Mesodermal cell (in vitro differentiated cells): Measurements from ENCODE around the gene OR6C4. TPM values are rescaled to one million over a fixed set of nuclear protein-coding genes. Genes with fewer than 3 reads are reported as not detected.
"Not testable (repeated sequence)": the region's sequence is repeated elsewhere in the genome, so short reads cannot be mapped to it uniquely, and the experiment has no call there.

Experiments
- H3K27ac ChIP-seq: 2 replicates; pipeline ENCODE4 v1.7.0; 2013; ENCODE audit warnings: mild to moderate bottlenecking, low read depth, low read length, moderate library complexity; ENCODE audit not compliant: severe bottlenecking
- H3K36me3 ChIP-seq: 2 replicates; pipeline ENCODE4 v1.7.1; 2013; ENCODE audit warnings: mild to moderate bottlenecking, low read length, moderate library complexity; ENCODE audit not compliant: control insufficient read depth, insufficient read depth
- H3K4me1 ChIP-seq: one replicate; pipeline ENCODE4 v1.7.1; 2013; ENCODE audit warnings: mild to moderate bottlenecking, low read length; ENCODE audit not compliant: insufficient read depth, control insufficient read depth, poor library complexity, severe bottlenecking
- H3K4me3 ChIP-seq: 2 replicates; pipeline ENCODE4 v1.7.0; 2013; ENCODE audit warnings: low read length, control low read depth, mild to moderate bottlenecking; ENCODE audit not compliant: insufficient read depth, poor library complexity, severe bottlenecking; ENCODE audit errors: extremely low read depth
- H3K9me3 ChIP-seq: 2 replicates; pipeline ENCODE4 v1.7.1; 2013; ENCODE audit warnings: mild to moderate bottlenecking, low read length, moderate library complexity; ENCODE audit not compliant: control insufficient read depth
- WGBS, 2 experiments: methylation state at CpG; one replicate each; pipeline ENCODE4 v1.1.5; 2013; ENCODE audit warnings: missing lambda C conversion rate in 2 of 2; ENCODE audit not compliant: insufficient coverage in 2 of 2; 5-methylcytosine and 5-hydroxymethylcytosine counted together
- polyA plus RNA-seq, 2 experiments: library from polyadenylated mRNA; stranded (reverse); fragments of 50-300 nt; gene quantifications; one replicate each; pipeline ENCODE4 v1.2.3, GENCODE V29; 2013

OR6C4 gene
- not detected for polyA plus RNA-seq (2013, experiment 1 of 2)
- not detected for polyA plus RNA-seq (2013, experiment 2 of 2)

GRCh38 chr12:55549302-55549701 lies at the start of gene OR6C4:
OR6C4 (plus strand) TSS chr12:55549602; CDS start chr12:55551227, 1,625 bp downstream.
- WGBS, 2 experiments: 41 to 55% methylated on average over 2 of the region's 2 CpGs
- no peaks in the 10 kb centered on the region for H3K4me1 ChIP-seq
- H3K27ac ChIP-seq: no peak within 1 kb of the TSS

DNA sequence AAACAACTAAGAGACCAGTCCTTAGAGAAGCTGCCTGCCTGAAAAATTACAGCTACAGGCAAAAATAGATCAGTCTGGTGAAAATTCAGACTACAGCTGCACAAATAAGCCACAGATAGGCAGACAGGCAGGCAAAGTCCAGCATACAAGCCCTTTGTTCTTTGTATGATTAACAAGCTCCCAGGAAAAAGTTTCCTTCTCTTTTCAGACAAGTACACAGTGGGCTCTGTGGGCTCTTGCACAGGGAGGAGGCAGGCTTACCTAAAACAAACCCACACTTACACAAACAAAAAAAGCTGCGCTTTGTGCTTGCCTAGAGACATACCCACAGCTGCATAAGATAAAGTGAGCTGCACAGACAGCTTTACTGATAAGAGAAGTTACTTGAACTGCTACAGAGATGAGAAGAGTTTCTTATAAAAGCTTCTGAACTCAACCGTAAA lies 49.6 kb upstream of the OR6C4 start:
- no peaks in the 10 kb centered on the region for H3K36me3 ChIP-seq
- no peak overlapping the region for H3K4me3 ChIP-seq
- H3K4me1 ChIP-seq: no peaks in the 10 kb centered on the region
- H3K9me3 ChIP-seq: no peaks in the 10 kb centered on the region
- peak overlapping the region; percentile 34 for H3K27ac ChIP-seq
- WGBS, 2 experiments: 67 to 100% methylated on average over 1 of the region's 2 CpGs

More at GRCh38 chr12:55549302-55549701, at the start of gene OR6C4:
- H3K4me3 ChIP-seq: no peak within 1 kb of the TSS
- no peaks in the 10 kb centered on the region for H3K36me3 ChIP-seq
- H3K9me3 ChIP-seq: peaks cover 6% of the 10 kb centered on the region

GRCh38 chr12:55501601-55502000 lies 47.8 kb upstream of the OR6C4 start:
- no peaks in the 10 kb centered on the region for H3K36me3 ChIP-seq
- 40% methylated on average over 1 of the region's 2 CpGs; no CpG with 5 or more reads in 1 of the 2 experiments for WGBS, 2 experiments
- H3K4me3 ChIP-seq: no peak overlapping the region
- H3K9me3 ChIP-seq: no peaks in the 10 kb centered on the region
- H3K27ac ChIP-seq: no peak overlapping the region
- H3K4me1 ChIP-seq: no peaks in the 10 kb centered on the region

DNA sequence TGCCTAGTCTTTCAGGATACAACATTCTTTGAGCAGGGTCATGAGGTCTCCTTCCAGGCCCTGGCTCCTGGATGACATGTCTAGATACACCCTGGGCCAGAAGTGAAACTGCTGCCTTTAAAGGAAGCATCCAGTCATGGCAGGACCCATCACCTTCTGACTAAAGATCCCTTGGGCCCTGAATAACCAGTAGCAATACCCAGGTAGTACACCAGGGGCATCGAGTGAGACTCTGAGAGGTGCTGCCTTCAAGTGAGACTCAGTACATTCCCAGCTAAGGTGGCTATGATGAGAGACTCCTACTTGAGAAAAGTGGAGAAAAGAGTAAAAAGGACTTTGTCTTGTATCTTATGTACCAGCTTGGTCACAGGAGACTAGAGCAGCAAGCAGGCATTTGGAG lies 33.7 kb upstream of the OR6C4 start:
- WGBS, 2 experiments: 86 to 88% methylated on average over 1 of the region's 1 CpG
- Histone ChIP-seq H3K4me1 (no peaks in the 10 kb centered on the region), H3K4me3 (no peak overlapping the region), H3K36me3 (no peaks in the 10 kb centered on the region), H3K9me3 (no peaks in the 10 kb centered on the region), H3K27ac (no peak overlapping the region)

DNA sequence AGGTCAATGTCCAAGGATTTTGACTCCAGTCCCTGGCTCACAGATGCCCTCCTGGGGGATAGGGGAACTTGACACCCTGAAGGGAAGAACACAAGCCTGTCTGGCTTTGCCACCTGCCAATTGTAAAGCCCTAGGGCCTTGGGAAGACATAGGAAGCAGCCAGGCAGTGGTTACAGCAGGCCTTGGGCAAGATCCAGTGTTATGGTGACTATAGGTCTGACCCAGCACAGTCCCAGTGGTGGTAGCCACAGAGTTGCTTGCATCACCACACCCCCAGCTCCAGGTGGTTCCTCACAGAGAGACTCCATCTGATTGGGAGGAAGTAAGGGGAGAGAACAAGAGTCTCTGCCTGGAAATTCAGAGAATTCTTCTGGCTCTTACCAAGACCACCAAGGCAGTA lies 33.0 kb upstream of the OR6C4 start:
- Histone ChIP-seq H3K4me1 (no peaks in the 10 kb centered on the region), H3K27ac (no peak overlapping the region), H3K4me3 (no peak overlapping the region), H3K9me3 (no peaks in the 10 kb centered on the region), H3K36me3 (no peaks in the 10 kb centered on the region)

GRCh38 chr12:55548235-55548634 lies 1.2 kb upstream of the OR6C4 start:
- WGBS, 2 experiments: 50 to 70% methylated on average over 1 of the region's 2 CpGs
- not testable (repeated sequence) for H3K36me3 ChIP-seq, H3K4me3 ChIP-seq, H3K9me3 ChIP-seq, H3K27ac ChIP-seq, H3K4me1 ChIP-seq

DNA sequence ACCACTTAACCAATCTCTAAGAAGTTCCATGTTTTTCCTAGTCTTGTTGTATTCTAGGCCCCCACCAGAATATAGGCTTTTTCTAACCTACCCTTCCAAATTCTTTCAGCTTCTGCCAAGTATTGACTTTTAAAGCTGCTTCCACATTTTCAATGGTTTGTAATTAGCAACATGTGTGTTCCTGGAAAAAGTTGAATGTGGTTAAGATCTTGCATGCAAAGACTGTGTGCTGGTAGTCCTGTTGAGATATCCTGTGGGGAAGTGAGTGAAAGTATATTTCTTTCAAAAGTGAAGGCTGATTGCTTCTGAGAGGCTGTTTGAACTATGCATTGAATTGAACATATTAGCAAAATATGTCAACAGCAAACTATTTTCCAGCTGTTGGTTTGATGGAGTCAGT lies 646 bp upstream of the OR6C4 start:
- Histone ChIP-seq H3K27ac (no peak overlapping the region), H3K36me3 (no peaks in the 10 kb centered on the region), H3K4me1 (no peaks in the 10 kb centered on the region), H3K9me3 (peaks cover 6% of the 10 kb centered on the region), H3K4me3 (no peak overlapping the region)

DNA sequence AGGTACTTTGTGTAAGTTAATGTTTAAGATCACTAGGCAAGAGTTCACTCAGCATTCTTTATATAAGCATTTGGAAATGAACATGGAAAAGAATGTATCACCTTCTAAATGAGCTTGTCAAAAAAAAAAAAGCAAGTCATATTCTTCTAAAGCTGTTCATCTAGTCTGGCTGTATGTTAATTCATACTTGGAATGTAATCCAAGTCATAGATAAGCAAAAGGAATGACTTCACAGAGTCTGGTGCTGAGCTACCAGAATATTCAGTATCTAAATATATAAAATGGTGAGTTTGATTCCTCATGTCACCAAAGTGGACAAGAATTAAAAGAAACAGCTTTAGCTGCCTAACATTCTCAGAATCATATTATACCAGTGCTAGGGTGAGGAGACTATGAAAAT lies 4.9 kb downstream of the OR6C4 start:
- no peak overlapping the region for H3K27ac ChIP-seq
- H3K36me3 ChIP-seq: no peaks in the 10 kb centered on the region
- no peak overlapping the region for H3K4me3 ChIP-seq
- H3K4me1 ChIP-seq: no peaks in the 10 kb centered on the region
- no peaks in the 10 kb centered on the region for H3K9me3 ChIP-seq

DNA sequence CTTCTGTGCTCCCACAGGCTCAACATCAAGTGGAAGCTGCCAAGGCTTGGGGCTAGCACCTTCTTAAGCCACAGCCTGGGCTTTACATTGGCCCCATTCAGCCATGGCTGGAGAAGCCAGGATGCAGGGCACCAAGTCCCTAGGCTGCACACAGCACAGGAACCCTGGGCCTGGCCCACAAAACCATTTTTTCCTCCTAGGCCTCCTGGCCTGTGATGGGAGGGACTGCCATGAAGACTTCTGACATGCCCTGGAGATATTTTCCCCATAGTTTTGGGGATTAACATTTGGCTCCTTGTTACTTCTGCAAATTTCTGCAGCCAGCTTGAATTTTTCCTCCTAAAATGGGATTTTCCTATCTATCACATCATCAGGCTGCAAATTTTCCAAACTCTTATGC lies 20.7 kb downstream of the OR6C4 start:
- H3K36me3 ChIP-seq, H3K4me3 ChIP-seq, H3K4me1 ChIP-seq, H3K27ac ChIP-seq: not testable (repeated sequence)
- peaks cover 28% of the 10 kb centered on the region for H3K9me3 ChIP-seq

GRCh38 chr12:55570689-55571088 lies 21.3 kb downstream of the OR6C4 start:
- H3K27ac ChIP-seq, H3K36me3 ChIP-seq, H3K4me1 ChIP-seq, H3K4me3 ChIP-seq: not testable (repeated sequence)
- WGBS, 2 experiments: 100% methylated on average over 1 of the region's 1 CpG; no CpG with 5 or more reads in 1 of the 2 experiments
- H3K9me3 ChIP-seq: peaks cover 28% of the 10 kb centered on the region

GRCh38 chr12:55572168-55572567 lies 22.8 kb downstream of the OR6C4 start, which contains the start of gene OR2AP1:
OR2AP1 (plus strand) TSS chr12:55572468; CDS start chr12:55574415, 1,947 bp downstream.
- Histone ChIP-seq H3K27ac (no peak within 1 kb of the TSS), H3K36me3 (no peaks in the 10 kb centered on the region), H3K4me1 (no peaks in the 10 kb centered on the region), H3K9me3 (peaks cover 28% of the 10 kb centered on the region), H3K4me3 (no peak within 1 kb of the TSS)
- WGBS, 2 experiments: no CpG with 5 or more reads among the region's 1 CpG

DNA sequence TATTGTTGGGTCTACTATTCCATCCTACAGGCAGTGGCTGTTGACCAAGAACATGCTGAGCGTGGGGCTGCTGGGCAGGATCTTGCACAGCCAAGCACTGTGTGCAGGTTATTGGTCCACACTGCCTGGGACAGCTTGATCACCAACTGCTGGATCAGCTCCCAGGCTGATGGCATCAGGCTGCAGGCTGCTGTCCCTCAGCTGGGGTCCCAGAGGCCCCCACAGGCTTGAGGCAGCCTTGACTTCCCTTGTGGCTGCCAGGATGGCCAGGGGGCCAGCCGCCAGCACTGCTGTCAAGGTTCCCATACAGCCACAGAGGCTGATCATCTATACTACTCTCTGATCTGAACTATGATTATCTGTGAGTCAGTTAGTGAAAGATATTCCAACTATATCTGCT lies 32.7 kb downstream of the OR6C4 start:
- H3K36me3 ChIP-seq: no peaks in the 10 kb centered on the region

More for the DNA sequence above, 32.7 kb downstream of the OR6C4 start:
- Histone ChIP-seq H3K4me3 (no peak overlapping the region), H3K27ac (no peak overlapping the region), H3K9me3 (no peaks in the 10 kb centered on the region), H3K4me1 (no peaks in the 10 kb centered on the region)
- 82 to 100% methylated on average over 1 of the region's 2 CpGs for WGBS, 2 experiments
